GM12878 (cell line): ENCODE results near the gene RERE. TPM values are rescaled to one million over a fixed set of nuclear protein-coding genes. Genes with fewer than 3 reads are reported as not detected.
A peak's percentile ranks its signal among the peaks of the same experiment; 100 is the strongest.

Experiments used
- ATAC-seq: fragments of 200-7000 bp; cut with Tn5 transposase; 3 replicates; pipeline ENCODE4 v1.9.1; 2020; ENCODE audit warnings: mild to moderate bottlenecking, moderate library complexity
- BruUV-seq: library from RNA; stranded (reverse); fragments of 400-500 nt; replicated peaks from 2 replicates; lab custom pipeline; 2021; lab: Mats Ljungman, UMichigan
- CTCF ChIA-PET: fragments of 300-600 bp; sonication (Branson Sonifier 250); formaldehyde crosslinking; extraction: SDS; loops from one replicate; lab custom pipeline; 2021; ENCODE audit warnings: inconsistent platforms; lab: Yijun Ruan, JAX
- POLR2A ChIA-PET: fragments of 350-600 bp; formaldehyde crosslinking; extraction: SDS; loops from one replicate; lab custom pipeline; 2021; ENCODE audit warnings: inconsistent platforms; lab: Charles Lee
- RAD21 ChIA-PET: fragments of 300-600 bp; sonication (Branson Sonifier 250); formaldehyde crosslinking; loops from one replicate; lab custom pipeline; 2023; ENCODE audit warnings: antibody characterized with exemption; ENCODE audit not compliant: unreplicated experiment; lab: Charles Lee
- SMC1A ChIA-PET: fragments of 300-600 bp; sonication (Branson Sonifier 250); formaldehyde crosslinking; loops from one replicate; lab custom pipeline; 2023; ENCODE audit not compliant: unreplicated experiment, uncharacterized antibody; lab: Charles Lee
- DNase-seq: peaks from one replicate; pipeline ENCODE4 v3.0.0-alpha.2; 2011; ENCODE audit warnings: low read depth, low spot score
- FAIRE-seq: peaks from 3 replicates; lab custom pipeline; 2011; peaks lifted over from hg19 to GRCh38; lab: Jason Lieb, UNC
- H2AFZ ChIP-seq: 2 replicates; pipeline ENCODE4 v1.6.0; 2011; ENCODE audit warnings: low read depth, low read length, control low read depth; ENCODE audit not compliant: control insufficient read depth
- H3K27ac ChIP-seq: 2 replicates; pipeline ENCODE4 v1.5.1; 2011; ENCODE audit warnings: control low read depth; ENCODE audit not compliant: control insufficient read depth, insufficient read depth
- H3K27me3 ChIP-seq, 2 experiments: replicated peaks in 1 of 2; 2 replicates each; pipeline versions ENCODE4 v1.6.0 to v1.6.1; 2011; ENCODE audit warnings: low read length in 1 of 2; ENCODE audit not compliant: control insufficient read depth in 2 of 2, insufficient read depth in 2 of 2
- H3K36me3 ChIP-seq, 2 experiments: 2 replicates each; pipeline ENCODE4 v1.5.1; 2011; ENCODE audit warnings: low read length in 1 of 2; ENCODE audit not compliant: control insufficient read depth in 2 of 2, insufficient read depth in 2 of 2
- H3K4me1 ChIP-seq: 2 replicates; pipeline ENCODE4 v1.6.1; 2011; ENCODE audit warnings: mild to moderate bottlenecking, low read length, moderate library complexity, mixed read lengths; ENCODE audit not compliant: control insufficient read depth, insufficient read depth
- H3K4me2 ChIP-seq: 2 replicates; pipeline ENCODE4 v1.6.0; 2011; ENCODE audit warnings: control low read depth; ENCODE audit not compliant: control insufficient read depth, insufficient read depth
- H3K4me3 ChIP-seq: fragments of 200-600 bp; sonication (generic); 2 replicates; pipeline ENCODE4 v1.5.1; 2016
- H3K79me2 ChIP-seq: 2 replicates; pipeline ENCODE4 v1.6.0; 2011; ENCODE audit warnings: low read length; ENCODE audit not compliant: control insufficient read depth, insufficient read depth
- H3K9ac ChIP-seq: 2 replicates; pipeline ENCODE4 v1.8.0; 2011; ENCODE audit warnings: low read length, control low read depth, mixed read lengths; ENCODE audit not compliant: control insufficient read depth, insufficient read depth
- H3K9me3 ChIP-seq: replicated peaks from 3 replicates; pipeline ENCODE4 v1.5.1; 2011; ENCODE audit warnings: mild to moderate bottlenecking, low read length; ENCODE audit not compliant: control insufficient read depth, insufficient read depth
- H4K20me1 ChIP-seq: 2 replicates; pipeline ENCODE4 v1.6.0; 2011; ENCODE audit not compliant: control insufficient read depth, insufficient read depth
- BMI1 ChIP-seq: fragments of 450-650 bp; IDR thresholded peaks from 2 replicates; pipeline ENCODE4 v1.6.1; 2016; ENCODE audit warnings: mild to moderate bottlenecking, moderate library complexity, borderline replicate concordance
- MXI1 ChIP-seq: fragments of 150-350 bp; IDR thresholded peaks from 2 replicates; pipeline ENCODE4 v1.6.1; 2011; ENCODE audit warnings: low read depth, mild to moderate bottlenecking, inconsistent platforms, low read length, improper control_type of control experiment
- MYB ChIP-seq: fragments of 150-350 bp; IDR thresholded peaks from 2 replicates; pipeline ENCODE4 v1.6.1; 2014; ENCODE audit warnings: mild to moderate bottlenecking, low read depth, low read length, borderline replicate concordance
- SPI1 ChIP-seq: IDR thresholded peaks from 2 replicates; pipeline ENCODE4 v1.6.1; 2011; ENCODE audit warnings: low read depth, mild to moderate bottlenecking, low read length, moderate library complexity, borderline replicate concordance; ENCODE audit not compliant: insufficient read depth
- WGBS: methylation state at CpG from one replicate; pipeline ENCODE4 v1.1.6; 2016; ENCODE audit warnings: low lambda C conversion rate; ENCODE audit not compliant: insufficient replicate concordance, insufficient coverage; ENCODE audit errors: missing lambda C conversion rate; 5-methylcytosine and 5-hydroxymethylcytosine counted together
- in situ Hi-C: fragments of 300-500 bp; cut with MboI; formaldehyde crosslinking; loops from 9 replicates; pipeline ENCODE4 v1.14.3; 2018; ENCODE audit warnings: mixed read lengths
- intact Hi-C: fragments of 100-400 bp; cut with micrococcal nuclease; formaldehyde crosslinking; loops from one replicate; pipeline ENCODE4 v1.14.2; 2022; ENCODE audit not compliant: unreplicated experiment
- polyA plus RNA-seq, 11 experiments: library from polyadenylated mRNA; depleted of rRNA in 4 of 11; unstranded in 6 of 11; stranded (reverse) in 5 of 11; fragments of >200 nt; fragmentation: Nextera tagmentation in 4 of 11; fragmentation: Illumina TruSeq in 1 of 11; extraction: Ambion mirVana in 4 of 11; extraction: Trizol in 1 of 11; gene quantifications; 1 replicate in 1 of 11; 2 replicates in 10 of 11; pipeline versions ENCODE4 v1.2.1 to v1.2.3, GENCODE V29; 2011 to 2016; ENCODE audit warnings: inconsistent platforms in 2 of 11, missing spikeins in 2 of 11, low read depth in 1 of 11
- total RNA-seq, 4 experiments: library from RNA; depleted of rRNA in 3 of 4; stranded (reverse); fragments of >200 nt in 3 of 4; fragmentation: Illumina TruSeq in 1 of 4; extraction: Trizol in 1 of 4; gene quantifications; 2 replicates each; pipeline versions ENCODE4 v1.2.1 to v1.2.3, GENCODE V29; 2013 to 2021

Gene RERE
- total and polyA plus RNA-seq, 10 of the 15 experiments (the other 5 are each of a cell fraction or from before 2014, with no cell fraction given) = 5.2 to 60.5 (median 20.2) TPM

GRCh38 chr1:8747879-8748825 is 69.3 kb downstream of the RERE start:
- Histone ChIP-seq H2AFZ (no peak overlapping the region), H3K4me3 (no peak overlapping the region), H4K20me1 (no peaks in the 10 kb centered on the region), H3K9me3 (no peaks in the 10 kb centered on the region), H3K27me3 (no peaks in the 10 kb centered on the region), H3K27ac (no peak overlapping the region), H3K4me1 (peaks cover 6% of the 10 kb centered on the region), H3K36me3 (no peaks in the 10 kb centered on the region), H3K79me2 (no peaks in the 10 kb centered on the region), H3K9ac (no peak overlapping the region), H3K4me2 (no peak overlapping the region)
- DNase-seq = no peak
- 90% methylated on average over 15 of the region's 15 CpGs for WGBS
- ChIA-PET SMC1A (interaction anchor here (0.7 to 2.1 kb wide), 11 partner anchors 8 to 37 kb away, joined by 3 to 9 read pairs (median 4); no protein-coding TSS in a partner anchor), RAD21 (interaction anchor here (0.6 to 1.6 kb wide), 4 partner anchors 9 to 101 kb away, joined by 3 to 6 read pairs (median 4); no protein-coding TSS in a partner anchor), CTCF (interaction anchor here (1.0 to 2.1 kb wide), 3 partner anchors 14 to 24 kb away, joined by 3 to 11 read pairs (median 10); no protein-coding TSS in a partner anchor), POLR2A (interaction anchor here (0.5 to 1.0 kb wide), 4 partner anchors 12 to 351 kb away, joined by 3 to 4 read pairs (median 4); no protein-coding TSS in a partner anchor)
- intact Hi-C loops (no loop called here), in situ Hi-C loops (no loop called here)
- no peak for ATAC-seq
- no peak for FAIRE-seq
- TF ChIP-seq SPI1 (no peak), BMI1 (no peak), MXI1 (no peak)
- BruUV-seq = TSS peak; percentile 33

- ATAC-seq = peak; percentile 41
Observed at GRCh38 chr1:8746554-8746953, 70.9 kb downstream of the RERE start.

More at GRCh38 chr1:8746554-8746953, 70.9 kb downstream of the RERE start:
- intact Hi-C loops (no loop called here), in situ Hi-C loops (no loop called here)
- Histone ChIP-seq H3K4me2 (no peak overlapping the region), H3K27me3 (no peaks in the 10 kb centered on the region), H3K9me3 (no peaks in the 10 kb centered on the region; the same call in 2 of the 3 replicates), H3K36me3 (no peaks in the 10 kb centered on the region), H2AFZ (no peak overlapping the region), H3K9ac (no peak overlapping the region), H3K79me2 (no peaks in the 10 kb centered on the region; the same call in 1 of the 2 replicates), H4K20me1 (no peaks in the 10 kb centered on the region), H3K4me1 (peaks cover 11% of the 10 kb centered on the region), H3K4me3 (no peak overlapping the region), H3K27ac (0 out of 2 replicates have a peak overlapping the region, but pooled peaks have one; percentile 11)
- FAIRE-seq (no peak), DNase-seq (no peak)
- CTCF ChIA-PET = no interaction called here
- SMC1A ChIA-PET = no interaction called here
- RAD21 ChIA-PET = no interaction called here
- BruUV-seq = no TSS peak
- POLR2A ChIA-PET = interaction anchor here (0.7 kb wide), 1 partner anchor 11 kb away, joined by 3 read pairs; no protein-coding TSS in a partner anchor
- peak; percentile 20; the same call in 1 of the 2 replicates for TF ChIP-seq SPI1
- no peak for TF ChIP-seq MYB
- WGBS = 51% methylated on average over 3 of the region's 3 CpGs
